ENCODE data around the gene HMCN1.

- no peak for TF ChIP-seq CTCF (conservative IDR thresholded peaks at IDR 0.05 in 1 of 2, IDR thresholded peaks at IDR 0.05 in 1 of 2; ENCODE audit: low read depth in 1 of 2, low read length in 2 of 2)
- TF ChIP-seq EZH2 (IDR thresholded peaks at IDR 0.05; ENCODE audit: low read length, missing control alignments), result no peak
These were observed 455.0 kb downstream of the HMCN1 start for GRCh38 chr1:186189156-186189555.
